ENCODE results near the gene NDFIP1.

The NDFIP1 gene

GRCh38 chr5:142118155-142118686 is 9.6 kb downstream of the NDFIP1 start:
- TF ChIP-seq CTCF (IDR thresholded peaks at IDR 0.05; ENCODE audit: control insufficient read depth, extremely low read depth, insufficient read depth), result no peak
- H3K4me3 ChIP-seq (ENCODE audit: low read depth, low read length), result no peak overlapping the region
- no peak for DNase-seq (ENCODE audit: low read depth)

- H3K4me3 ChIP-seq (ENCODE audit: low read depth, low read length), result no peak overlapping the region
- no peak for TF ChIP-seq CTCF (IDR thresholded peaks at IDR 0.05; ENCODE audit: control insufficient read depth, extremely low read depth, insufficient read depth)
- DNase-seq (ENCODE audit: low read depth), result no peak
Observed at GRCh38 chr5:142119051-142119625, 10.6 kb downstream of the NDFIP1 start.

GRCh38 chr5:142120247-142120935 is 11.8 kb downstream of the NDFIP1 start:
- TF ChIP-seq CTCF (IDR thresholded peaks at IDR 0.05; ENCODE audit: control insufficient read depth, extremely low read depth, insufficient read depth), result no peak
- no peak overlapping the region for H3K4me3 ChIP-seq (ENCODE audit: low read depth, low read length)
- no peak for DNase-seq (ENCODE audit: low read depth)

GRCh38 chr5:142122121-142122520 is 13.5 kb downstream of the NDFIP1 start:
- H3K4me3 ChIP-seq (ENCODE audit: low read depth, low read length), result no peak overlapping the region
- no peak for DNase-seq (ENCODE audit: low read depth)
- no peak for TF ChIP-seq CTCF (IDR thresholded peaks at IDR 0.05; ENCODE audit: control insufficient read depth, extremely low read depth, insufficient read depth)

GRCh38 chr5:142125378-142125777 is 16.8 kb downstream of the NDFIP1 start:
- H3K4me3 ChIP-seq (ENCODE audit: low read depth, low read length), result no peak overlapping the region
- no peak for DNase-seq (ENCODE audit: low read depth)
- TF ChIP-seq CTCF (IDR thresholded peaks at IDR 0.05; ENCODE audit: control insufficient read depth, extremely low read depth, insufficient read depth), result no peak

GRCh38 chr5:142125963-142126362 is 17.4 kb downstream of the NDFIP1 start:
- DNase-seq (ENCODE audit: low read depth), result no peak
- H3K4me3 ChIP-seq (ENCODE audit: low read depth, low read length), result no peak overlapping the region
- no peak for TF ChIP-seq CTCF (IDR thresholded peaks at IDR 0.05; ENCODE audit: control insufficient read depth, extremely low read depth, insufficient read depth)

Data from LNCaP clone FGC (cell line).